SK-N-SH (cell line): Measurements from ENCODE around the gene SAMD4B.

Experiments
- CHD2 ChIP-seq: fragments of 150-350 bp; IDR thresholded peaks from 2 replicates; pipeline ENCODE4 v1.6.1; 2018; ENCODE audit warnings: low read length; ENCODE audit not compliant: partially characterized antibody
- FOSL2 ChIP-seq: IDR thresholded peaks from 2 replicates; pipeline ENCODE4 v1.4.0; 2012; ENCODE audit warnings: low read depth, mild to moderate bottlenecking, moderate library complexity, borderline replicate concordance
- MAX ChIP-seq: IDR thresholded peaks from 2 replicates; pipeline ENCODE4 v1.4.0; 2012; ENCODE audit warnings: low read depth
- POLR2AphosphoS5 ChIP-seq: IDR thresholded peaks from 2 replicates; pipeline ENCODE4 v1.6.1; 2012; ENCODE audit warnings: low read depth, low read length
- RFX5 ChIP-seq: IDR thresholded peaks from 2 replicates; pipeline ENCODE4 v1.6.1; 2012; ENCODE audit warnings: mild to moderate bottlenecking, improper control_type of control experiment, low read length
- TAF1 ChIP-seq: IDR thresholded peaks from 2 replicates; pipeline ENCODE4 v1.6.1; 2012; ENCODE audit warnings: low read depth, mild to moderate bottlenecking, low read length, moderate library complexity, borderline replicate concordance
- TEAD4 ChIP-seq: IDR thresholded peaks from 2 replicates; pipeline ENCODE4 v1.4.0; 2012; ENCODE audit warnings: mild to moderate bottlenecking, borderline replicate concordance; ENCODE audit not compliant: insufficient read depth
- TF ChIP-seq, protein P1 (sequence below): fragments of 200-600 bp; sonication (generic); IDR thresholded peaks from 2 replicates; pipeline ENCODE4 v1.6.1; 2017; ENCODE audit warnings: antibody characterized with exemption, mild to moderate bottlenecking, moderate library complexity

- TF ChIP-seq RFX5 (no peak), POLR2AphosphoS5 (no peak; the same call in 1 of the 2 replicates), CHD2 (no peak), MAX (no peak), TEAD4 (no peak), TAF1 (no peak), FOSL2 (no peak)
- TF ChIP-seq, protein P1, sequence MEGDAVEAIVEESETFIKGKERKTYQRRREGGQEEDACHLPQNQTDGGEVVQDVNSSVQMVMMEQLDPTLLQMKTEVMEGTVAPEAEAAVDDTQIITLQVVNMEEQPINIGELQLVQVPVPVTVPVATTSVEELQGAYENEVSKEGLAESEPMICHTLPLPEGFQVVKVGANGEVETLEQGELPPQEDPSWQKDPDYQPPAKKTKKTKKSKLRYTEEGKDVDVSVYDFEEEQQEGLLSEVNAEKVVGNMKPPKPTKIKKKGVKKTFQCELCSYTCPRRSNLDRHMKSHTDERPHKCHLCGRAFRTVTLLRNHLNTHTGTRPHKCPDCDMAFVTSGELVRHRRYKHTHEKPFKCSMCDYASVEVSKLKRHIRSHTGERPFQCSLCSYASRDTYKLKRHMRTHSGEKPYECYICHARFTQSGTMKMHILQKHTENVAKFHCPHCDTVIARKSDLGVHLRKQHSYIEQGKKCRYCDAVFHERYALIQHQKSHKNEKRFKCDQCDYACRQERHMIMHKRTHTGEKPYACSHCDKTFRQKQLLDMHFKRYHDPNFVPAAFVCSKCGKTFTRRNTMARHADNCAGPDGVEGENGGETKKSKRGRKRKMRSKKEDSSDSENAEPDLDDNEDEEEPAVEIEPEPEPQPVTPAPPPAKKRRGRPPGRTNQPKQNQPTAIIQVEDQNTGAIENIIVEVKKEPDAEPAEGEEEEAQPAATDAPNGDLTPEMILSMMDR, result no peak
Observed at GRCh38 chr19:39433480-39434079, 91.4 kb downstream of the SAMD4B start.
